Endometrium (tissue), 2 donors: Measurements from ENCODE around the gene FGR.
"Not testable (repeated sequence)": the region's sequence is repeated elsewhere in the genome, so short reads cannot be mapped to it uniquely, and the experiment has no call there.

Experiments
- FAIRE-seq: peaks from 2 replicates; lab custom pipeline; 2012; peaks lifted over from hg19 to GRCh38; lab: Jason Lieb, UNC
- donor health status: control.
- donor health status: control.

FGR gene

GRCh38 chr1:27634177-27634984 lies 604 bp downstream of the FGR start:
- FAIRE-seq = no peak

- no peak for FAIRE-seq
Measured at GRCh38 chr1:27633640-27634176, 1.3 kb downstream of the FGR start.

- FAIRE-seq = no peak
Measured at GRCh38 chr1:27633298-27633610, 1.7 kb downstream of the FGR start.

- no peak for FAIRE-seq
Measured at GRCh38 chr1:27632387-27633297, 2.3 kb downstream of the FGR start.

GRCh38 chr1:27630859-27631491 lies 4.0 kb downstream of the FGR start:
- FAIRE-seq = no peak

GRCh38 chr1:27628712-27629111 lies 6.3 kb downstream of the FGR start:
- no peak for FAIRE-seq

GRCh38 chr1:27627733-27628132 lies 7.3 kb downstream of the FGR start:
- not testable (repeated sequence) for FAIRE-seq

GRCh38 chr1:27627061-27627460 lies 7.9 kb downstream of the FGR start:
- no peak for FAIRE-seq

GRCh38 chr1:27626031-27626935 lies 8.7 kb downstream of the FGR start:
- no peak for FAIRE-seq

- no peak for FAIRE-seq
Measured at GRCh38 chr1:27624467-27625178, 10.4 kb downstream of the FGR start.

GRCh38 chr1:27623327-27624212 lies 11.4 kb downstream of the FGR start:
- no peak for FAIRE-seq

GRCh38 chr1:27622828-27623227 lies 12.2 kb downstream of the FGR start:
- FAIRE-seq = no peak

- no peak for FAIRE-seq
Measured at GRCh38 chr1:27621051-27621920, 13.7 kb downstream of the FGR start.

GRCh38 chr1:27619782-27620438 lies 15.1 kb downstream of the FGR start:
- not testable (repeated sequence) for FAIRE-seq

GRCh38 chr1:27618341-27619082 lies 16.5 kb downstream of the FGR start:
- FAIRE-seq = no peak

- FAIRE-seq = no peak
Measured at GRCh38 chr1:27617420-27617819, 17.6 kb downstream of the FGR start.

- no peak for FAIRE-seq
Measured at GRCh38 chr1:27616441-27616840, 18.5 kb downstream of the FGR start.
